GM18526 (cell line): ENCODE results near the gene ZNF124.

Source experiments
- POLR2A ChIP-seq: IDR thresholded peaks from 3 replicates; pipeline ENCODE4 v1.6.1; 2011; ENCODE audit not compliant: insufficient read length; ENCODE audit errors: extremely low read depth

The ZNF124 gene

GRCh38 chr1:247184254-247184653 is 12.4 kb upstream of the ZNF124 start:
- TF ChIP-seq POLR2A: no peak

- TF ChIP-seq POLR2A: no peak
These were observed 11.2 kb upstream of the ZNF124 start for GRCh38 chr1:247182994-247183393.

- no peak for TF ChIP-seq POLR2A
These were observed 8.8 kb upstream of the ZNF124 start for GRCh38 chr1:247180581-247180980.

- no peak for TF ChIP-seq POLR2A
These were observed 5.9 kb upstream of the ZNF124 start for GRCh38 chr1:247177755-247178154.

- no peak for TF ChIP-seq POLR2A
These were observed 3.6 kb upstream of the ZNF124 start for GRCh38 chr1:247175458-247175857.

GRCh38 chr1:247173431-247173830 is 1.6 kb upstream of the ZNF124 start:
- TF ChIP-seq POLR2A: no peak

GRCh38 chr1:247172996-247173395 is 1.2 kb upstream of the ZNF124 start:
- no peak for TF ChIP-seq POLR2A

GRCh38 chr1:247165674-247166073 is 6.1 kb downstream of the ZNF124 start:
- TF ChIP-seq POLR2A: no peak

- TF ChIP-seq POLR2A: no peak
These were observed 7.1 kb downstream of the ZNF124 start for GRCh38 chr1:247164694-247165093.

- TF ChIP-seq POLR2A: no peak
These were observed 15.0 kb downstream of the ZNF124 start for GRCh38 chr1:247156787-247157232.

- TF ChIP-seq POLR2A: no peak
These were observed 24.0 kb downstream of the ZNF124 start for GRCh38 chr1:247147781-247148180.

GRCh38 chr1:247146671-247147070 is 25.1 kb downstream of the ZNF124 start:
- TF ChIP-seq POLR2A: no peak

GRCh38 chr1:247145279-247145678 is 26.5 kb downstream of the ZNF124 start:
- no peak for TF ChIP-seq POLR2A

- no peak for TF ChIP-seq POLR2A
These were observed 40.6 kb downstream of the ZNF124 start for GRCh38 chr1:247131236-247131635.

- TF ChIP-seq POLR2A: no peak
These were observed 50.4 kb downstream of the ZNF124 start for GRCh38 chr1:247121382-247121781.

- no peak for TF ChIP-seq POLR2A
These were observed 52.0 kb downstream of the ZNF124 start for GRCh38 chr1:247119600-247120407.

- no peak for TF ChIP-seq POLR2A
These were observed 52.8 kb downstream of the ZNF124 start for GRCh38 chr1:247118946-247119446.
